ENCODE data around the gene CGREF1.

The CGREF1 gene

GRCh38 chr2:27074738-27075565 lies 44.0 kb downstream of the CGREF1 start:
- DNase-seq (ENCODE audit: low spot score), result no peak

DNA sequence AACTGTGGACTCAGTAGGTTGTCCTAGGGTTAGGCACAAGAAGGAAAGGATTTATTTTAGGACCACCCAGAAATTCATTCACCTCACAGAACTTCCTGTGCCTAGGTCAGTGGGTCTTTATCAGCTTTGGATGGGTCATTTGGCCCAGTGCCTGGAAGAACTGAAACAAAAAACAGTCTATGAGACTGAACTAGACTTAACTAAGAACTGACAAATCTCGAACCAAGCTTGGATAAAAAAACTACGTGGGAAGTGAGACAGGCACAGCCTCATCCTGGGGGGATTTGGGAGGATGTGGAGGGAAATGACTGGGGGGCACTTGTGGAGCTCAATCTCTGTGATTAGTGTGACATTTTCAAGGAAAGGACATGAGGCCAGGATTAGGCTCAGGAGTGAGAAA lies 45.1 kb downstream of the CGREF1 start:
- no peak for DNase-seq (ENCODE audit: low spot score)

DNA sequence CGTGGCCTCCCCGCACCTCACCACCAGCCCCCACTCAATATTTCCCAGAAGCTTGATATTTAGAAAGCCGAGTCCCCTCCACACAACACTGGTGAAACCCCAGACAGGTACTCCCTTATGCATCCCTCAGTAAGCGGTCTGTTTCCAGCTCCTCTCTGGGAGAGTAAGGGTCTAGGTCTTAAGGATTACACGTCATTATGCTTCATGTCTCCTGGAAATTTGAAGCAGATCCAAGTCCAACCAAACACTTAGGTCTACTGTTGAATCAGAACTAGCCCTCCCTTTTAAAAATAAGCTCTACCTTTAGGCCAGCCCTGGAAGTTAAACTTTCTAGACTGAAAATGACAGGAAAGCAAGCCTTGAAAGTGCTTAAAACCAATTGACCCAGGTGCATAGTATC lies 46.0 kb downstream of the CGREF1 start:
- DNase-seq (ENCODE audit: low spot score), result no peak

DNA sequence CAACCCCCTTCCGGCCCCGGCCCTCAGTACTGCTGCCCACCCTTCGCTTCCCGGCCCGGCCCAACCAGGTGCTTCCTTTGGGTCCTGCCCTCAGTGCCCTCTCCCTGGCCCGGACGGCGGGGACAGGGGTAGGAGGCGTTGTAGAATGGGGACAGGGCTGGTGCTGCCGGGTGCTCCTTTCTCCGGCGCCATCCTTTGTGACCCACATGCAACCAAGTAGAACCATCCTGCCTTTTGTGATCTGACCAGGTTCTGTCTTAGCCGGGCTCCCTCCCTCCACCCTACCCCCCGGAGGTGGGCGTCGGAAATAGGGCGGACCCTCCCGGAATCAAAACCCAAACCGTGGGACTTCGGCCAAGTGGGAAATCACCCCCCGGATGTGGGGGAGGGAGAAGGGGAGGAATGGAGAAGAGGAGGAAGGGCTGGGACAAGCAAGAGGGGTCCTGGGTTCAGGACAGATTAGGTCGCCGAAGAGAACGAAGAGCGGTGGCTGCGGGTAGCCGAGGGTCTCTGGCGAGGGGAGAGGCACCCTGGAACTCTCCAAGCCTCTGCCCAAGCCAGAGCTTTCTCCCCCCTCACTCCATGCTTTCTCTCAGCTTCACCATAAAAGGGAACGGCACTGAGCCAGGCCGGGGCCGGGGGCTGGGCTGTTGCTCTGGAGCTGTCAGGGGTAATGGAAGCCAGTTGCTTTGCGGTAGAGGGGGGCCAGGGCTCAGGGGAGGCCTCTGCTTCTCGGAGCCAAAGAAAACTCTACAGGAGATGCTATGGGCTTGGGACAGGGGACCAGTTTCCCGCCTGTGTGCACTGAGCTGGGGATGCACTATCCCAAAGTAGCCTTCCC lies 46.7 kb downstream of the CGREF1 start:
- peak; percentile 34 for DNase-seq (ENCODE audit: low spot score)

DNA sequence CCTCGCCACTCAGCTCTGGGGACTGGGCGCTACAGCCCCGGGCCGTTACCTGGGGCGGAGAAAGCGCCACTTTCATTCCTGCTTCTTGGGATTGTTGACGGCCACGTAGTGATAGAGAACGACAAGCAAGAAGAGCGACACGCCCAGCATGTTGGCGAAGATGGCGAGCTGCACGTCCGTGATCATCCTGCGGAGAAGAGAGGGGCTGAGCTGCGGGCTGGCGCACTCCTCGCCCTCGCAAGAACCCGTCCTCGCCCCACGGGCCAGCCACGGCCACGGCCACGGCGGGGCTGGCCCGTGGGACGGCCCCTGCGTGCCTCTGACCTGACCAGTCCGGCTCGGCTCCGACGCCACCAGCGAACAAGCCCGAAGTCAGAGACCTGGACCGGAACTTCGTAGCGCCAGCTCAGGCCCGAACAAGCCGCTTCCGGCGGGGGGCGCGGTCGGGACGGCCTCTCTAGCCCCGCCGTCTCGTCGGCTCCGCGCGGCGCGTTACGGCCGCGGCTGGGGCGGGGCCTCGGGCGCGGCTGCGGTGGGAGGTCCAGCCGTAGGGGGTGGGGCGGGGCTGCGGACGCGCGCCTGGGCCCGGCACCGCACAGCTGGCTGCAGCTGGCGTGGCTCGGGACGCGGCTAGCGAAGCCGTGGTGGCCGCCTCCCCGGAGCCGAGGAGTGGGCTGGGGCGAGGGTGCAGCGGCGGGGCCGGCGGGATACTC lies 47.5 kb downstream of the CGREF1 start, which contains the start of gene OST4:
Gene OST4, minus strand, starts transcription at position 378 of the 713 bp plus-strand sequence.
- peak; percentile 93 for DNase-seq (ENCODE audit: low spot score)

DNA sequence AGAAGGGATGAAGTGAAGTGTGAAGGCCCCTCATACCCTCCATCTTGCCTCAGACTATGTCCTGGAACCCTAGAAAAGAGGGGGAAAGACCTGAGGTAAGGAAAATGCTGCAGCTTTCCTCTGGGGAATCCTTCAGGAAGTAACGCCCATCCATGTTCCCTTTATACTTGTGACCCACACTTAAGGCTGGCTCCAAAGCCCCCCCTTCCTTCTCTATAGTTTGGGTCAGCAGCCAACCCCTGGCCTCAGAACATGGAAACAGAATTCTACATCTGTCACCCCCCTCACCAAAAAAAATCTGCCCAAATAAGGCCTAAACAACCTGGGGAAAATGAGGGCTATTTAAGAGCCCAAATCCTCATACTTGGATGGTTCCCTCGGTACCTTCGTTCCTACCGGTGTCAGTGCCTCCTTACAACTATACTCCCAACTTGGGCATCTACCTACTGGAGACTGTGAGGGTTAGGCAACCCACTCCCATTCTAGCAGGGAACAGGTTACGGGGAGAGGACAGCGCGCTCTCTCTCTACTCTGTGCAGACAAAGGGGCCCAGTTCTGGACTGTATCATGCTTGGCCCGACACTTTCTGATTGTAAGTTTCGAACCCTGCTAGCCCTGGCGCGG lies 48.2 kb downstream of the CGREF1 start:
- no peak for DNase-seq (ENCODE audit: low spot score)

DNA sequence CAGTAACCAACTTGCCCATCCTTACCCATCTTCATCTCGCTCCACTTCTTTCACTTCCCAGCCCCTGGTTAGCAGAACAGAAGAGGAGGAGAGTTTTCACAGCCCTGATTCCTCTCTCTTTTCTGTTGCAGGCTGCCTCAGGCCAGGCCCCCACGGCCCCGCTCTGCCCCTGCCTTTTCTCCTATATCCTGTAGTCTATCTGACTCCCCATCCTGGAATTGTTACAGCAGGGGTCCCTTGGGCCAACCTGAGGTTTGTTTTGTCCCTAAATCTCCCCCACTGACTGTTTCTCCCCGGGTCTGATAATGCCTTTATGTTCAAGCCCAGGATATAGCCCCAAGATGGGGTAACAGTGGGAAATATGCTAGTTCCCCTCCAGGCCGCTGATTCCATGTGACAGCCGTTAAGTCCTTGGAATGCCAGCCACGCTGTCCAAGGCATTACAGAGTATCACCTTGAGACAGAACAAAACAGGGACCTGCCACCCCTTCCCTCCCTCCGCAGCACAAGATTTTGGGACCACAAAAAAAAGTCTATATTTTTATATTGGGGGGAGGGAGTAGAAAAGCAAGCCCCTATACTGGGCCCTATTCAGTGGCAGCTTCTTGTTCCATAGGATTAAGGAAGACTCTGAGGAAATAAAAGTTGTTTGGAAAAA lies 48.8 kb downstream of the CGREF1 start:
- no peak for DNase-seq (ENCODE audit: low spot score)

GRCh38 chr2:27069436-27069835 lies 49.5 kb downstream of the CGREF1 start:
- no peak for DNase-seq (ENCODE audit: low spot score)

DNA sequence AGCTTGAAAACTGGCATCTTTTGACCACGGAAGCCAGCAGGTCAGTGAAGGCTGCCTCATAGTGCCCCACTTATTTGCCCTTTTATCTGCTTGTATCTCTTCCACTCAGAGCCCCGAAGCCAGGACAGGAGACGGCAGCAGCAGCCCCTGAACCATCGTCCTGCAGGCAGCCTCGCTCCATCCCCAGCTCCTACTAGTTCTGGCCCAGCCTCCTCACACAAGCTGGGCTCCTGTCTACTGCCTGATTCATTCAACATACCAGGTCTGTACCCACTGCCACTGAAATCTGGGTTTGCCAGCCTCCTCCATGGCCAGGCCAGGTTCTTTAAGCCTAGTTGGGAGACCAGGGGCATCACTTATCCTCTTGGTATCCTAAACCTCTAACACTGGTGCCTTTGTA lies 51.5 kb downstream of the CGREF1 start:
- DNase-seq (ENCODE audit: low spot score), result no peak

DNA sequence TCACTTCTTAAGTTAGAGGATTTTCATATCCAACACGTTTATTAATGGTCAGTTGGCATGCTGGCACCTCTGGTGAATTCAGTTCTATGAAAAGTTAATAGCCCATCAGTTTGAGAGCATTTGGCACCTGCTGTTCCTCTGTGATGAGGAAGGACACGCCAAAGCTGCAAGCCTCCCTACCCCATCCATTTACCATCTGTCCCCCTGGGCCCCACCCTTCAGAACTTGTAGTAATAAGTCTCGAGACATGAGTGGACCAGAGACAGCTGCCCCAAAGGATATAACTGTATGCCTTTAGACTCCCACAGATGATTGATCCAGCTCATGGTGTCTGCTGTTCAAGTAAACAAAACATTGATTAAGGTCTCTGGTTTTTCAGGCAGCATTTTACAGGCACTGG lies 53.8 kb downstream of the CGREF1 start:
- no peak for DNase-seq (ENCODE audit: low spot score)

- DNase-seq (ENCODE audit: low spot score), result no peak
Observed at GRCh38 chr2:27060323-27060722, 58.6 kb downstream of the CGREF1 start.

- DNase-seq (ENCODE audit: low spot score), result no peak
Observed at GRCh38 chr2:27059141-27059820, 59.6 kb downstream of the CGREF1 start.

DNA sequence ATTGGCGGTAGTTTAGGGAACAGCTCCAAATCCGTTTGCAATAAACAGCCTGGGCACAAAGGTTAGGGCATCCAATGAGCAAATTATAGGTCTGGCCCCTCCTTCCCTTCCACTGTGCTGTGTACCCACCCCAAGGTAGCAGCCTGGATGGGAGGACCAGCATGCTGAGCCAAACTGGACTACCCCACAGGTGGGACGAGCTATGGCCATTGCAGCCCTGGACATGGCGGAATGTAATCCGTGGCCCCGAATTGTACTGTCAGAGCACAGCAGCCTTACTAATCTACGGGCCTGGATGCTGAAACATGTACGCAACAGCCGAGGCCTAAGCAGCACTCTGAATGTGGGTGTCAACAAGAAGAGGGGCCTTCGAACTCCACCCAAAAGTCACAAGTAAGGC lies 60.7 kb downstream of the CGREF1 start:
- no peak for DNase-seq (ENCODE audit: low spot score)

DNA sequence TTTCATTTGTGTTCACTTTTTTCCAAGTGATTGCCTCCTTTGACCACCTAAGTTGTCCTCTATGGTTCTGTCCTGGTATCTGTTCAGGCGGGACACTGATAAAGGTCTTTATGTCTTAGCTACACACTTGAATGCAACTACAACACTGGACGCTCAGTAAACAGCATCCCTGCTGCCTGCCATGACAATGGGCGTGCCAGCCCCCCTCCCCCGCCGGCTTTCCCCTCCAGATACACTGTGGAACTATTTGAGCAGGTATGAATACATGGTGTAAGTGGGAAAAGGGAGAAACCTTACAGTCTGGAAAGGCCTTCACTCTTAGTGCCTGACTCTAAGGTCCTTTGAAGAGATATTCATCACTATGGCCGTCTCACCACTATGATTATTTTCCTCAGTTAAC lies 61.7 kb downstream of the CGREF1 start:
- DNase-seq (ENCODE audit: low spot score), result no peak

GRCh38 chr2:27054721-27055120 lies 64.2 kb downstream of the CGREF1 start:
- no peak for DNase-seq (ENCODE audit: low spot score)

GRCh38 chr2:27053776-27054175 lies 65.2 kb downstream of the CGREF1 start:
- DNase-seq (ENCODE audit: low spot score), result no peak

- DNase-seq (ENCODE audit: low spot score), result no peak
Observed at GRCh38 chr2:27053321-27053720, 65.6 kb downstream of the CGREF1 start.

DNA sequence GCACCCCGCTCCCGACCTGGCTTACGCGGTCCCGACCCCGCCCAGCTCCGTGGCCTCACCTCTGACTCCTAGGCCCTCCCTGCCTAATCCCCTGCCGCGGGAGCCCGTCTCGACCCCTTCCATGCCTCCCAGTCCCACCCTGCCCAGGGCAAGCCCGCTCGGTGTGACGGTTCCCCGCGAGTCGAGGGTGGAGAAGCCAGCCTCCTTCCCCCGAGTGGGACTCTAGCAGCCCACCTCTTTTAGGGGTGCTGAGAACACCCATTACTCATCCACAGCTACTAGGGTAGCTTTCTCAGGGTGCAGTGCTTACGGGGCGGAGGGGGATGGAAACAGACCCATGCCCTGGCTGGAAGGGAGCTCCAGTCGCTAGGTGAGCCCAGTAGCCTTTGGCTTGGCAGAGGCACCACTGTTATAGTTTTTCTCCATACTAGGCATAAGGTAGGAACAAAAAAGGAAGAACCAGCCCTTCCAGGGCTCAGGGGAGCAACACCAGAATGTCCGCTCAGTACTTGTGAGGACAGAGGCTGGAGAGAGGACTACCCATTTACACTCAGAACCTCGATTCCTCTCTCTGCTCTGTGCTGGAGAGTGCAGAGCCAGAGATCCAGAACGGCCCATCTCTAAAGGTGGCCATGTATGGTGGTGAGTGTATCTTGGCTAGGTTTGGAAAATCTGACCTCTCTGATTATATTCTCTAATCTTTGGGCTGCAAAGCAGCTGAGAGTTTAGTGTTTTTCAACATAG lies 66.9 kb downstream of the CGREF1 start:
- peak; percentile 13 for DNase-seq (ENCODE audit: low spot score)

- peak; percentile 95 for DNase-seq (ENCODE audit: low spot score)
Observed at GRCh38 chr2:27050996-27051901, 67.7 kb downstream of the CGREF1 start, which contains the start of gene AGBL5. Gene AGBL5, plus strand, starts transcription at chr2:27051668. Its CDS starts 1,291 bp downstream, at chr2:27052959.
